Stimulated activated CD4-positive, alpha-beta T cell treated with anti-CD3 and anti-CD28 coated beads, TNF-alpha, amount 100 ng/mL, for 48 hours (primary cell): Measurements from ENCODE around the gene CLRN3.

Source experiments
- DNase-seq, 3 donors: peaks; one replicate each; pipeline ENCODE4 v3.0.0-alpha.2; 2020; ENCODE audit warnings: low read depth in 3 of 3

Gene CLRN3

DNA sequence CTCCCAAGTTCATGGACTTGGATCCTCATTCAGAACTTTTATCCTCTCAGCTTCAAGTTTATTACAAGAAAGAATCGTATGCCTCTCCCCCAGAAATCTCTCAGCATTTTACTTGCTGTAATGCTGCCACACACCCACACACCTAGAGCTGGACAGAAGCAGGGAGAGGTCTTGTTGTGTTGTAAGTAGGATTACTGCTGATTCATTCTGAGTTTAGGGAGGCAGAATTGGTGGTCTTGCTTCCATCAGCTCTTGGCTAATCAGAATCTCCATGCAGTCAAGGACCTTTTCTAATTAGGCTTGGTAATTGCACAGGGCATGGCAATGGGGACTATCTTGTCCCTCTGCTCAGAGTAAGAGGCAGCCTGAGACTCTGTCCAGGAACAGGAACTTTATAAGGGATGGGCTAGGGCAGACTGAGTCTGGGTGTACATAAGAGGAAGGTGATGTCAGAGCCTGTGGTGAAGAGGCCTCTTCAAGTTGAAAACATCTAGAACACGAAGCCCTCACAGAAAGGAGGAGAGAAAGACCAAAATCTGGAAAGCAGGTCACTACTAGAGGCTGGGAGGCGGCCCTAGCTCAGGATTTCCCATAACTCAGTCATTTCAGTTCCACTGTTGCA is 7.1 kb upstream of the CLRN3 start:
- no peak for DNase-seq

DNA sequence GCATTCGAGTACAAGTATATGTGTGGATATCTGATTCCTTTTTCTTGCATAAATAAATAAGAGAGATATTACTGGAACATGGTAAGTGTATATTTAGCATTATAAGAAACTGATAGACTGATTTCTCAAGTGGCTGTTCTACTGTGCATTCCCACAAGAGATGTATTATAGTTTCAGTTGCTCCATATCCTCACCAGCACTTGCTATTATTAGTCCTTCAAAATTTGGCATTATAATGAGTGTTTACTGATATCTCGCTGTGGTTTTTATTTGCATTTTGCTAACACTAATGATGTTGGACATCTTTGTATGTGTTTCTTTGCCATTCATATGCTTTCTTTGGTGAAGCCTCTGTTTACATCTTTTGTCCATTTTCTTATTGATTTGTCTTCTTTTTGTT is 4.4 kb upstream of the CLRN3 start:
- no peak for DNase-seq

DNA sequence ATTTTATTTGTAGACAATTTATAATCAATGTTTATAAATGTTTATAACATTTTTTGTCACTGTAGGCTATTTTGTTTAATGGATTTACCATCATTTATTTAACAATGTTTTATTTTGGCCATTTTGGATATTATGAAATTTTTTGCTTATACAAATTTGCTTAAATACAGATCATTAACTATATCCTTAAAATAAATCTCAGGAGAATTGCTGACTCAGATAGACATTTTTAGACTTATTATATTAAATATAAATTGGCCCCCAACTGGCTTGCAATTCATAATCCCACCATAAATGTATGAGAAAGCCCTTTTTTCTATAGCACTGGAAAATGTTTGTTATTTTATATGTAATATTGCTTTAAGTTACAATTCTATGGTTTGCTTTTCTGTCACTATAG is 3.8 kb upstream of the CLRN3 start:
- DNase-seq = no peak

DNA sequence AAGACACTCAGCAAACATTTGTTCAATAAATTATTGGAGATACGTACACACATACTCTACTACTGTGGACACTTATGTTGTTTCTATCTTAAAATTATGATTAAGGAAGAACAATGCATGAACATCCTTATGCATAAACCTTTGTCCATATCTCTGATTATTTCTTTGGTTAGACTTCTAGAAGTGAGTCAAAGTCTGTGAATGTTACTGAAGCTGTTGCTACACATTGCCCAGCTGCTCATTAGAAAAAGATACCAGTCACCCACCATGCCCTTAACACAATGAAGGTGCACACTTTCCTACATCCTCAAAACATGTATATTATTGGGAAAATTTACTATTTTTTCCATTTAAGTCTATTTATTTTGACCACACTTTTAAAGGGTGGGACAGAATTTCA is 1.4 kb upstream of the CLRN3 start:
- DNase-seq = no peak

DNA sequence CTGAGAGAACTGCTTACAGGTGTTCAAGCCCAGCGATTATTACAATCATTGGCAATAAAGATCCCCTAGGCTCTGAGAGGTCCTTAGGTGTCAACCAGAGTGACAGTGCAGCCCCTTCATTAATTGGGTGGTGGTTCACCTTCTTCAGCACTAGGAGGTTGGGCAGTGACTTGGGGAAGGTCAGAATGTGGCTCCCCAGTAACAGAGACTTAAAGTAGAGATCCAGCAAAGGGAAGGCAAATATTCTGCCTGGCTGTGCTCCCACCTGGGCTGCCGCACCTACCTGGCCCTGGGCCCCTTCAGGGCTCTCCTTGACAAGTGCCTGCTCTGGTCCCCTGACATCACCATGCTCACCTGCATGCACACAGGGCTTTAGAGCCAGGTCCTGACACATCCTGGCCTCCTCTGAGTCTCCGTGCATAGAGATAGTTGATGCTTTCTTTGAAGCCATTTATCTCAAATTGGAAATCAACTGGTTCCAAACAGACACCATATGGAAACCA is 1.9 kb downstream of the CLRN3 start:
- DNase-seq = no peak

DNA sequence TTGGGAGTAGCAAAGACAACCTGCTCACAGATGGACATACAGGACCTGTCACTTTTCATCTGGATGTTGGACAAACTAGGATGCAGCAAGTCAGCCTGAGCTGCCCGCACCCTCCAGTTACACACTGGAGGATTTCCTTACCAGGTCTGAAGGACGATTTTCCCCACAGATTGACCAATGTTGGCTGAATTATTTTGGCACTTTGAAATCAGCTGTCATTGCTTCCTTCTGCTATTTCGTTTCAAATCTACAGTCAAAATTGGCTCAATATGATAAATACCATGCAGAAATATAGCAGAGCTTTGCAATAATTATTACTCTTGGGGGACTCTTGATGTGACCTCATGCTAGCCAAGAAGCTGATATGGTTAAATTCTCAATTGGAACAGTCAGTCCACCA is 2.5 kb downstream of the CLRN3 start:
- no peak for DNase-seq

DNA sequence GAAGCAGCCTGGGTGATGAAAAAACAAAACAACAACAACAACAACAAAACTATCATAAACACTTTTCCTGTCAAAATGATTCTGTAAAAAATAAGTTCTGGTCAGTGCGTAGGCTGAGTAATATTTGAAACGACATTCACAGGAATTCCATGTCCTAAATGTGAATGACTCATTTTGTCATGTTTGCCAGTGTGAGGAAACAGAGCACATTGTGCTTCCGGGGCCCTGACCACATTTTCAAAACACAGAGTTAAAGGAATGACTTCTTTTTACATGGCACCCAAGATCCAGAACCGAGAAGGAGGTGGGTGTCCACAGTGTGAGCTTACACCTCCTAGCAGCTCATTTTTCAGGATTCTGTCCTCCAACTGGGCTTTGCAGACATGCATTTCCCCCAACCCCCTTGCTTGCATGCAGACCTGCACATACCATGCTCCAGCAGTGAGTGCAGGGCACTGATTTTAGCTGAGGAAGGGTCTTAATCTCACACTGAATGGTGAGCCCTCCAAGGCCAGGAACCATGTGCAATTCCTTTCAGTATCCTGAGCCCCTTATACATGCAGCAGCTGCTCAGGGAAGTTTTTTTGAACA is 3.0 kb downstream of the CLRN3 start:
- no peak for DNase-seq

- no peak for DNase-seq
These were observed 4.0 kb downstream of the CLRN3 start for GRCh38 chr10:127888521-127889312.

DNA sequence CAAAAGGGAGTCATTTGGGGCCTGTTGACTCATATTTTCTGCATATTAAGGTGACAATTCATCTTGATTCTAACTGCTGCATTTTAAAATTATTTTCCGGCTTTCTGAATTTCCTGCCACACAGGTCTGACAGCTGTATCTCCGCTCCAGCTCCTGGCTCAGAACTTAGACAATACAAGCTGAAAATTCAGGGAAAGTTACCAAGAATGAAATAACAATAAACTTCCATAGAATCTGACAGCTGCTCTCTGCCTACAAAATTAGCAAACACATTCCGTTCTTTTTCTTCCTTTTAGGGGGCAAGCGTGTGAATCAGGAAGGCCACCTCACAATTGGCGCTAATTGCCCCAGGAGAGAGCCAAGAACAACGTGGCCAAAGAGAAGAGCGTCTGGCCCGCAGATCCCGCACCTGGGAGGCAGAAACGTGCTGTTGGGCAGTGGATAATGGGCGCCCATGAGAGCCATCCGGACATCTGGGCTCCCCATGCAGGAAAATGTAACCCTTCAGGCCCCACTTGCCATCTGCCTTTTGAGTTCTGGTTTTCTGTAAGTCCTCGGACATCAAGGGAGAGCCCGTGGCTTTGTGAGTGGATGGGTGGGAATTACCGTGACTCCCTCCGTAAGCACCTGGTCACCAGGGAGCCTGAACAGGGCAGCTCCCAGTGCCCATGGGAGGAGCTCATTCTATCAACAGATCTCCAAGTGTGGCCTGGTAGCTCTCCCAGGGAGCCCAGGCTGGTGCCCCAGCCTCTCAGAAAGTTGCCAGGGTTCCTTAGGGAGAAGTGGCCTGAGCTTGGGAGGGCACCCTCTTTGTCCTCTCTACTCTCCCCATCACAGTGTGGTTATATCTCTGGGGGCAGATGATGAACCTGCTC is 5.0 kb downstream of the CLRN3 start:
- no peak for DNase-seq

DNA sequence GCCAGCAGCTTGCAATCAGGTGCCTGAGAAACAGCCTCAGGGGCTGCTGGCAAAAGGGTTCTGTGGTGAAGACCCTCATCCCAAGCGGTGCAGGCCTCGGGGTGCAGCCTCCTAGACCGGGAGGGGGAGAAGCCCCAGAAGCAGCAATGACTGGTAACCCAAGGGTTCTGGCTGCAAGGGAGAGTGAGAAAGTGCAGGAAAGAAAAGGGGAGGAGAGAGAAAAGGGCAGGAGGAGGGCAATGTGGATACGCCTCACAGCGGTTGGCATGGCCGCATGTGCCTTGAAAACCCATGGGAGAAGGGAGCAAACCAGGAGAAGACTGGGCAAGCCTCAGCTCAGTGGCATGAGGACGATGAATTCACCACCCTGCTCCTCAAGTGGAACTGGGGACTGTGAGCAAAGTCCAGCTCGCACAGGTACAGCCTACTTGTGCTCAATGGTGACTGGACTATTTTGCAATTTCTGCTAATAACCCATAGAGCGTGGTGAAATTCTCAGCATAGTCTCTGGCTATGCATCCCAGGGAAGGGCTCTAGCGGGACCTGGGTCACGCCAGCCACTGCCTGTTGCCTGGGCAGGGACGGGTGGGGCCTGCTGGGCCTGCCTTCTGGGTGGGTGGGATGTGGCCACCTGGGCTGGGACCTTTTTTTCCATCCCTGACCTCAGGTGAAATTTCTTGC is 6.2 kb downstream of the CLRN3 start:
- no peak for DNase-seq

DNA sequence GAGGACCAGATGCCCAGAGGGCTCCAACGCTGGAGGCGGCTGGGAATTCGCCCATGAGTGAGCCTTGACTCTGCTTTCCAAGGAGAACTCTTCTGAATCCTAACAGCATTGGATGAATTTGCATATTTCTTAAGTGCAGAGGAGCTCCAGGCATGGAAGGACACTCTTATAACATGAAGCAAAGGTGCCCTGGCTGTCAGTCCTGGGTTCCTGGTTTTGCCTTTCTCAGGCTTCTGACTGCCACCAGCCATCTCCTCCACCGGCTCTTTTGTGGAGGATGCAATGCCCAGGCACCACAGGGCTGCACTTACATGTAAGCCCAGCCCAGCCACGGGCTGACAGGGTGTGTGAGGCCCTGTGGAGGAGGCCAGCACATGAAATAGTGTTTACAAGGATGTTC is 8.2 kb downstream of the CLRN3 start:
- DNase-seq = no peak

- no peak for DNase-seq
These were observed 9.2 kb downstream of the CLRN3 start for GRCh38 chr10:127883516-127883915.

- no peak for DNase-seq
These were observed 9.8 kb downstream of the CLRN3 start for GRCh38 chr10:127882801-127883459.

GRCh38 chr10:127882391-127882790 is 10.3 kb downstream of the CLRN3 start:
- DNase-seq = no peak

GRCh38 chr10:127881262-127881661 is 11.5 kb downstream of the CLRN3 start:
- DNase-seq = no peak

- DNase-seq = no peak
These were observed 12.2 kb downstream of the CLRN3 start for GRCh38 chr10:127880557-127880956.

GRCh38 chr10:127878475-127879055 is 14.2 kb downstream of the CLRN3 start:
- no peak for DNase-seq

DNA sequence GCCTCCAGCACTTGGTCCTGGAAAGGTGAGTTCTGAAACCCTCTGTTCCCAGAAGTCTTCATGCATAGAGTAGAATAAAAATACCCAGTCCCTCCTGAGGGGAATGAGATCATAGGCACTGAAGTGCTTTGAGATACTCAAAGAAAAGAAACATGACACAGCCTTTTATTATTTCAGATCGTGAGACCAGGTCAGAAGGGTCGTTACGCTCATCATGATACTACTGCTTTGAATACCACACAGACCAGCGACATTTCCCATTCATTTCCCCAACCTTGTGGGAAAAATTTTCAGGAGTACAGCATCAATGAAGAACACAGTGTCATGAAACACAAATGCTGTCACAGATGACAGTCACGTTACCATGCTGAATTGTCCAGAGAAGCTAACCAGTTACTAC is 15.0 kb downstream of the CLRN3 start:
- DNase-seq = no peak

- no peak for DNase-seq
These were observed 15.6 kb downstream of the CLRN3 start for GRCh38 chr10:127877116-127877515.

GRCh38 chr10:127875916-127876315 is 16.8 kb downstream of the CLRN3 start:
- DNase-seq = no peak

DNA sequence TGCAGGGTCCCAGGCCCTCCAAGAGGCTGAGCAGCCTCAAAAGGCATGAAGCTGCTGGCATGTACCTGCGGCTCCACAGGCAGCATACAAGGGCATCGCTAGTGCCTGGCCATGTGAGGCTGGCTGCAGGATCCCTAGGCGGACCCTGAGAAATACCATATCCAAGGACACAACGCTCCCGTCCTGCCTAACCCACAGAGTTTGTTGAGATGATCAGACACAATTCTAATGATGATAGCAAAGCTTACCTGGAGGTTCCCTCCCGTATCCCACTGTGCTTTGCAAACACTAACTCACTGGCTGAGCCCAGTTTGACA is 17.3 kb downstream of the CLRN3 start:
- DNase-seq = no peak
